Epithelial cell of proximal tubule (primary cell): Measurements from ENCODE around the gene CCRL2. TPM values are rescaled to one million over a fixed set of nuclear protein-coding genes. Genes with fewer than 3 reads are reported as not detected.
A peak's percentile ranks its signal among the peaks of the same experiment; 100 is the strongest.

Experiments used
- DNase-seq: peaks from one replicate; pipeline ENCODE4 v3.0.0-alpha.2; 2011; ENCODE audit warnings: low read depth
- H3K4me3 ChIP-seq: 2 replicates; pipeline ENCODE4 v1.5.1; 2011; ENCODE audit warnings: low read depth, mild to moderate bottlenecking, low read length
- CTCF ChIP-seq: conservative IDR thresholded peaks from 2 replicates; pipeline ENCODE4 v1.5.1; 2012; ENCODE audit warnings: low read depth, mild to moderate bottlenecking, low read length
- total RNA-seq: library from RNA; depleted of rRNA; stranded (reverse); fragments of >200 nt; gene quantifications from 2 replicates; pipeline ENCODE4 v1.2.3, GENCODE V29; 2015

CCRL2 gene
- total RNA-seq, 1 donor from 2014 or later, result not detected

DNA sequence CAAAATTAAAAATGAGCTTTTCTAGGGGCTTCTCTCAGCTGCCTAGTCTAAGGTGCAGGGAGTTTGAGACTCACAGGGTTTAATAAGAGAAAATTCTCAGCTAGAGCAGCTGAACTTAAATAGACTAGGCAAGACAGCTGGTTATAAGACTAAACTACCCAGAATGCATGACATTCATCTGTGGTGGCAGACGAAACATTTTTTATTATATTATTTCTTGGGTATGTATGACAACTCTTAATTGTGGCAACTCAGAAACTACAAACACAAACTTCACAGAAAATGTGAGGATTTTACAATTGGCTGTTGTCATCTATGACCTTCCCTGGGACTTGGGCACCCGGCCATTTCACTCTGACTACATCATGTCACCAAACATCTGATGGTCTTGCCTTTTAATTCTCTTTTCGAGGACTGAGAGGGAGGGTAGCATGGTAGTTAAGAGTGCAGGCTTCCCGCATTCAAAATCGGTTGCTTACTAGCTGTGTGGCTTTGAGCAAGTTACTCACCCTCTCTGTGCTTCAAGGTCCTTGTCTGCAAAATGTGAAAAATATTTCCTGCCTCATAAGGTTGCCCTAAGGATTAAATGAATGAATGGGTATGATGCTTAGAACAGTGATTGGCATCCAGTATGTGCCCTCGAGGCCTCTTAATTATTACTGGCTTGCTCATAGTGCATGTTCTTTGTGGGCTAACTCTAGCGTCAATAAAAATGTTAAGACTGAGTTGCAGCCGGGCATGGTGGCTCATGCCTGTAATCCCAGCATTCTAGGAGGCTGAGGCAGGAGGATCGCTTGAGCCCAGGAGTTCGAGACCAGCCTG is 35.3 kb upstream of the CCRL2 start:
- no peak for DNase-seq
- TF ChIP-seq CTCF, result no peak
- no peak overlapping the region for H3K4me3 ChIP-seq

- peak; percentile 88 for TF ChIP-seq CTCF
- H3K4me3 ChIP-seq, result no peak overlapping the region
- DNase-seq, result no peak
Measured at GRCh38 chr3:46372492-46373359, 34.3 kb upstream of the CCRL2 start.

DNA sequence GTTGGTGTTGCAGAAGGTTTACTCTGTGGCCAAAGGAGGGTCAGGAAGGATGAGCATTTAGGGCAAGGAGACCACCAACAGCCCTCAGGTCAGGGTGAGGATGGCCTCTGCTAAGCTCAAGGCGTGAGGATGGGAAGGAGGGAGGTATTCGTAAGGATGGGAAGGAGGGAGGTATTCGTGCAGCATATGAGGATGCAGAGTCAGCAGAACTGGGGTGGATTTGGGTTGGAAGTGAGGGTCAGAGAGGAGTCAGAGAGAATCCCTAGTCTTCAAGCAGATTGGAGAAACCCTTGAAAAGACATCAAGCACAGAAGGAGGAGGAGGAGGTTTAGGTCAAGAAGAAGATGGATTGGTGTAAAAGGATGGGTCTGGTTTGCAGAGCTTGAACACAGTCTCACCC is 32.3 kb upstream of the CCRL2 start:
- H3K4me3 ChIP-seq, result no peak overlapping the region
- no peak for TF ChIP-seq CTCF
- DNase-seq, result no peak

DNA sequence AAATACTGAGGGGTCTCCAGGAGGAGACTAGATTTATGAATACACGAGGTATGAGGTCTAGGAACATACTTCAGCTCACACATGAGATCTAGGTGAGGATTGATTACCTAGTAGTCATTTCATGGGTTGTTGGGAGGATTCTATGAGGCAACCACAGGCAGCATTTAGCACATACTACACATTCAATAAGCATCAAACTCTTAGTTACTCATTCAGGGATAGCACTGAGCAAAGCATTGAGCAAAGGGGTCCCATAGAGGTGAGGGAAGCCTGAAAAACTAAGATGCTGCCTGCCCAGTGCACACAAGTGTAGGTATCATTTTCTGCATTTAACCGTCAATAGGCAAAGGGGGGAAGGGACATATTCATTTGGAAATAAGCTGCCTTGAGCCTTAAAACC is 31.8 kb upstream of the CCRL2 start:
- DNase-seq, result no peak
- no peak for TF ChIP-seq CTCF

DNA sequence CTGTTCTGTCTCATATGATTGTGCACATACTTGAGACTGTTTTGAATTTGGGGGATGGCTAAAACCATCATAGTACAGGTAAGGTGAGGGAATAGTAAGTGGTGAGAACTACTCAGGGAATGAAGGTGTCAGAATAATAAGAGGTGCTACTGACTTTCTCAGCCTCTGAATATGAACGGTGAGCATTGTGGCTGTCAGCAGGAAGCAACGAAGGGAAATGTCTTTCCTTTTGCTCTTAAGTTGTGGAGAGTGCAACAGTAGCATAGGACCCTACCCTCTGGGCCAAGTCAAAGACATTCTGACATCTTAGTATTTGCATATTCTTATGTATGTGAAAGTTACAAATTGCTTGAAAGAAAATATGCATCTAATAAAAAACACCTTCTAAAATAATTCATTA is 31.2 kb upstream of the CCRL2 start:
- no peak for TF ChIP-seq CTCF
- DNase-seq, result no peak
- no peak overlapping the region for H3K4me3 ChIP-seq

More for the DNA sequence above, 31.8 kb upstream of the CCRL2 start:
- no peak overlapping the region for H3K4me3 ChIP-seq

DNA sequence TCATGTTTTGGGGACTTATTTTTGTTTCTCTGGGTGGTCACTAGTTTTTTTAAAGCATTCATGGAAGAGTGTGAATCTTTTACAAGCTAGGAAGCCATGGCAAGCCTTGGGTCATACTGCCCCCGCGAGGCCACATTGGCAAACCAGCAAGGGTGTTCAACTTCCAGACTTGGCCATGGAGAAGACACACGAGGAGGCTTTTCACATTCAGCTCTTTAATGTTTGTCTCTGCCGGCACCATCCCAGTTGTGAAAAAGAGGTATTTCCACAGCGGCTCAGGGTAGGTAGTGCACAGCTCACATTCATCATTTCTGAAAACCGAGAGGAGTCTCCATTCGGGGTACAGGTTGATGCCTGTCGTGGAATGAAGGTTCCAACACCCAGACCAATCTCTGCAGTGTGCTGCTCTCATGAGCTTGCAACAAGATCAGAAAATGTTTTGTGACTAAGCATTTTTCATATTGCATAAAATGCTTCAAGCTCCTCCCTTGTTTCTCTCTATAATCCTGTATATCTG is 28.6 kb upstream of the CCRL2 start:
- TF ChIP-seq CTCF, result peak; percentile 90
- H3K4me3 ChIP-seq, result no peak overlapping the region

More for the DNA sequence above, 28.6 kb upstream of the CCRL2 start:
- DNase-seq, result no peak
